HepG2 (cell line): ENCODE results near the gene RAC3. TPM values are rescaled to one million over a fixed set of nuclear protein-coding genes. Genes with fewer than 3 reads are reported as not detected.

Experiments
- ATAC-seq: fragments of 200-7000 bp; cut with Tn5 transposase; 3 replicates; pipeline ENCODE4 v1.9.1; 2020; ENCODE audit warnings: mild to moderate bottlenecking, moderate library complexity
- BruUV-seq: library from RNA; stranded (reverse); fragments of 400-500 nt; replicated peaks from 2 replicates; lab custom pipeline; 2021; lab: Mats Ljungman, UMichigan
- CTCF ChIA-PET: fragments of 300-600 bp; formaldehyde crosslinking; extraction: SDS; loops from one replicate; lab custom pipeline; 2021; ENCODE audit warnings: low total read pairs, inconsistent platforms, low intra/inter-chr PET ratio; lab: Yijun Ruan, JAX
- POLR2A ChIA-PET: fragments of 350-600 bp; sonication (Branson Sonifier 250); formaldehyde crosslinking; loops from one replicate; lab custom pipeline; 2020; ENCODE audit warnings: antibody characterized with exemption, inconsistent platforms; lab: Yijun Ruan, JAX
- DNase-seq: peaks from one replicate; pipeline ENCODE4 v3.0.0-alpha.2; 2015; ENCODE audit warnings: low spot score
- FAIRE-seq: peaks from 3 replicates; lab custom pipeline; 2011; peaks lifted over from hg19 to GRCh38; lab: Jason Lieb, UNC
- H2AFZ ChIP-seq: one replicate; pipeline ENCODE4 v1.6.1; 2011; ENCODE audit warnings: low read length, inconsistent platforms
- H3K27ac ChIP-seq: fragments of 300-600 bp; 3 replicates; pipeline ENCODE4 v1.8.0; 2011; ENCODE audit warnings: mixed run types, mild to moderate bottlenecking, mixed read lengths, low read length, inconsistent platforms; ENCODE audit not compliant: insufficient read depth; ENCODE audit errors: extremely low read length
- H3K27me3 ChIP-seq, 2 experiments: fragments of 200-600 bp in 1 of 2; 2 replicates in 1 of 2; 3 replicates in 1 of 2; pipeline versions ENCODE4 v1.6.0 to v1.8.0; 2011; ENCODE audit warnings: low read length in 2 of 2, mild to moderate bottlenecking in 2 of 2, moderate library complexity in 2 of 2, inconsistent platforms in 1 of 2; ENCODE audit not compliant: insufficient read depth in 2 of 2, control insufficient read depth in 1 of 2
- H3K36me3 ChIP-seq, 2 experiments: fragments of 200-600 bp in 1 of 2; replicated peaks in 1 of 2; 2 replicates in 1 of 2; 3 replicates in 1 of 2; pipeline versions ENCODE4 v1.5.1 to v1.8.0; 2011; ENCODE audit warnings: low read length in 2 of 2, inconsistent platforms in 1 of 2; ENCODE audit not compliant: insufficient read depth in 2 of 2, control insufficient read depth in 1 of 2
- H3K4me1 ChIP-seq: 2 replicates; pipeline ENCODE4 v1.5.1; 2012; ENCODE audit warnings: low read length, inconsistent platforms; ENCODE audit not compliant: insufficient read depth
- H3K4me2 ChIP-seq: 2 replicates; pipeline ENCODE4 v1.6.0; 2011; ENCODE audit warnings: low read depth, low read length, inconsistent platforms
- H3K4me3 ChIP-seq, 3 experiments: fragments of 200-600 bp in 1 of 3; sonication (generic), shearing (Covaris generic) in 1 of 3; replicated peaks in 1 of 3; 2 replicates each; pipeline ENCODE4 v1.5.1; 2011 to 2016; ENCODE audit warnings: low read length in 3 of 3, inconsistent platforms in 2 of 3, low read depth in 2 of 3, mild to moderate bottlenecking in 2 of 3, control low read depth in 1 of 3, mixed read lengths in 1 of 3; ENCODE audit not compliant: insufficient read depth in 1 of 3
- H3K79me2 ChIP-seq: one replicate; pipeline ENCODE4 v1.6.1; 2011; ENCODE audit warnings: low read length, inconsistent platforms; ENCODE audit not compliant: insufficient read depth
- H3K9ac ChIP-seq: 2 replicates; pipeline ENCODE4 v1.6.0; 2011; ENCODE audit warnings: mild to moderate bottlenecking, low read depth, low read length, inconsistent platforms; ENCODE audit not compliant: insufficient read depth
- H3K9me3 ChIP-seq: 2 replicates; pipeline ENCODE4 v1.5.1; 2012; ENCODE audit warnings: mild to moderate bottlenecking, low read length
- H4K20me1 ChIP-seq: 2 replicates; pipeline ENCODE4 v1.6.0; 2011; ENCODE audit warnings: inconsistent platforms, mild to moderate bottlenecking, low read length, moderate library complexity; ENCODE audit not compliant: insufficient read depth
- AGO1 ChIP-seq: fragments of 200-400 bp; formaldehyde crosslinking; IDR thresholded peaks from 2 replicates; pipeline ENCODE4 v1.6.1; 2017; ENCODE audit warnings: mild to moderate bottlenecking, low read depth, low read length, moderate library complexity; ENCODE audit not compliant: poor library complexity, severe bottlenecking
- AGO2 ChIP-seq: fragments of 200-400 bp; formaldehyde crosslinking; optimal IDR thresholded peaks from 2 replicates; pipeline ENCODE3; 2017; ENCODE audit warnings: mild to moderate bottlenecking, low read depth, low read length, moderate library complexity
- AKAP8 ChIP-seq: sonication (generic); formaldehyde crosslinking; IDR thresholded peaks from 2 replicates; pipeline ENCODE4 v1.5.1; 2020; ENCODE audit warnings: mild to moderate bottlenecking, missing genetic modification reagents
- ATF7-NPFF ChIP-seq: sonication (generic); formaldehyde crosslinking; IDR thresholded peaks from 2 replicates; pipeline ENCODE4 v1.8.1; 2023; ENCODE audit warnings: mild to moderate bottlenecking, low read depth, missing genetic modification reagents, moderate library complexity
- HNF4G ChIP-seq, 2 experiments: sonication (generic) in 1 of 2; formaldehyde crosslinking in 1 of 2; IDR thresholded peaks; 2 replicates each; pipeline versions ENCODE4 v1.4.0 to v1.6.1; 2011 to 2020; ENCODE audit warnings: borderline replicate concordance in 2 of 2, low read depth in 2 of 2, mild to moderate bottlenecking in 2 of 2, low read length in 1 of 2, missing genetic modification reagents in 1 of 2, moderate library complexity in 1 of 2
- HNRNPL ChIP-seq: fragments of 200-400 bp; formaldehyde crosslinking; IDR thresholded peaks from 2 replicates; pipeline ENCODE4 v1.6.1; 2017; ENCODE audit warnings: mild to moderate bottlenecking, low read depth, low read length
- MYC ChIP-seq: sonication (generic); formaldehyde crosslinking; IDR thresholded peaks from 2 replicates; pipeline ENCODE4 v1.9.0; 2021; ENCODE audit warnings: missing genetic modification reagents, borderline replicate concordance
- POLR2A ChIP-seq, 2 experiments: IDR thresholded peaks; 2 replicates each; pipeline ENCODE4 v1.6.1; 2011; ENCODE audit warnings: low read depth in 2 of 2, low read length in 2 of 2, mild to moderate bottlenecking in 1 of 2, moderate library complexity in 1 of 2; ENCODE audit not compliant: insufficient read depth in 1 of 2
- POLR2G ChIP-seq: fragments of 200-400 bp; formaldehyde crosslinking; IDR thresholded peaks from 2 replicates; pipeline ENCODE4 v1.6.1; 2018; ENCODE audit warnings: mild to moderate bottlenecking, low read depth, low read length, moderate library complexity
- RBFOX2 ChIP-seq: fragments of 200-400 bp; formaldehyde crosslinking; IDR thresholded peaks from 2 replicates; pipeline ENCODE4 v1.6.1; 2017; ENCODE audit warnings: low read depth, mild to moderate bottlenecking, low read length
- RBM22 ChIP-seq: fragments of 200-400 bp; formaldehyde crosslinking; optimal IDR thresholded peaks from 2 replicates; pipeline ENCODE3; 2017; ENCODE audit warnings: mild to moderate bottlenecking, low read length, moderate library complexity
- REL ChIP-seq: sonication (generic); formaldehyde crosslinking; conservative IDR thresholded peaks from 2 replicates; pipeline ENCODE4 v1.8.0; 2022; ENCODE audit warnings: mild to moderate bottlenecking, missing genetic modification reagents, moderate library complexity
- ZBTB33 ChIP-seq: sonication (generic); formaldehyde crosslinking; IDR thresholded peaks from 2 replicates; pipeline ENCODE4 v1.4.0; 2020; ENCODE audit warnings: missing genetic modification reagents
- WGBS: methylation state at CpG from one replicate; pipeline ENCODE4 v1.1.6; 2017; ENCODE audit warnings: low lambda C conversion rate; 5-methylcytosine and 5-hydroxymethylcytosine counted together
- in situ Hi-C: cut with HindIII; loops from 2 replicates; pipeline ENCODE4 v1.10.0; 2017; ENCODE audit warnings: low pct_unique_long_range_greater_than_20kb; ENCODE audit not compliant: extremely low pct_ligation_motif_present
- intact Hi-C: fragments of 100-400 bp; cut with micrococcal nuclease; formaldehyde crosslinking; loops from one replicate; pipeline ENCODE4 v1.10.0; 2022; ENCODE audit not compliant: unreplicated experiment
- polyA plus RNA-seq, 8 experiments: library from polyadenylated mRNA; depleted of rRNA in 3 of 8; stranded (reverse) in 7 of 8; unstranded in 1 of 8; fragments of >200 nt; fragmentation: Illumina TruSeq in 4 of 8; extraction: Trizol in 4 of 8; gene quantifications; 2 replicates each; pipeline versions ENCODE4 v1.2.1 to v1.2.3, GENCODE V29; 2011 to 2016; ENCODE audit warnings: low read depth in 4 of 8, missing spikeins in 1 of 8, mixed read lengths in 1 of 8; ENCODE audit not compliant: insufficient read depth in 1 of 8
- total RNA-seq, 5 experiments: library from RNA; depleted of rRNA; stranded (reverse); fragments of >200 nt; fragmentation: Illumina TruSeq; extraction: Trizol; gene quantifications; 2 replicates each; pipeline ENCODE4 v1.2.3, GENCODE V29; 2016; ENCODE audit warnings: low read depth in 1 of 5

RAC3 gene
- total and polyA plus RNA-seq, 2 of the 13 experiments (the other 11 are each of a cell fraction or from before 2014, with no cell fraction given) = 10.5 to 21.3 TPM

- H2AFZ ChIP-seq = no peak overlapping the region
- in situ Hi-C loops (no loop called here), intact Hi-C loops (no loop called here)
- H4K20me1 ChIP-seq = peaks cover 20% of the 10 kb centered on the region
- peaks cover 13% of the 10 kb centered on the region for H3K79me2 ChIP-seq
- no peak overlapping the region for H3K27ac ChIP-seq
- no peak overlapping the region for H3K9ac ChIP-seq
- DNase-seq (no peak), ATAC-seq (no peak), FAIRE-seq (no peak)
- peaks cover 16 to 21% of the 10 kb centered on the region in 2 experiments for H3K36me3 ChIP-seq
- H3K4me2 ChIP-seq = no peak overlapping the region
- H3K27me3 ChIP-seq = no peaks in the 10 kb centered on the region
- no TSS peak for BruUV-seq
- WGBS = 97% methylated on average over 30 of the region's 38 CpGs
- CTCF ChIA-PET = no interaction called here
- POLR2A ChIA-PET = interaction anchor here (1.5 to 6.2 kb wide), 2 partner anchors 11 to 23 kb away, joined by 3 to 112 read pairs; partner anchors contain the start of genes CENPX and LRRC45
- no peak overlapping the region for H3K4me3 ChIP-seq
- H3K9me3 ChIP-seq = no peaks in the 10 kb centered on the region
- TF ChIP-seq AKAP8 (peak; percentile 59; the same call in 1 of the 2 replicates), HNF4G (IDR thresholded peaks at IDR 0.05; ENCODE audit: borderline replicate concordance, low read depth, low read length) (no peak), HNF4G (CRISPR knock-in tag; IDR thresholded peaks at IDR 0.05; ENCODE audit: borderline replicate concordance, low read depth) (no peak), POLR2A (IDR thresholded peaks at IDR 0.05; ENCODE audit: insufficient read depth in 1 of 2, low read depth in 2 of 2, low read length in 2 of 2) (peak in 1 of 2 experiments; percentile 3; a peak in 1 of 4 replicates), REL (CRISPR knock-in tag) (no peak), RBM22 (peak; percentile 66), AGO2 (peak; percentile 94), AGO1 (peak; percentile 87), ATF7-NPFF (0 out of 2 replicates have a peak, but pooled peaks have one; percentile 37), POLR2G (peak; percentile 64), HNRNPL (peak; percentile 70), RBFOX2 (peak; percentile 74), MYC (CRISPR knock-in tag) (no peak), ZBTB33 (peak; percentile 34; the same call in 1 of the 2 replicates)
- peaks cover 29% of the 10 kb centered on the region for H3K4me1 ChIP-seq
Measured at GRCh38 chr17:82033359-82034085, 2.0 kb downstream of the RAC3 start.
